ENCODE data around the gene TGFBR1. TPM values are rescaled to one million over a fixed set of nuclear protein-coding genes. Genes with fewer than 3 reads are reported as not detected.

Gene TGFBR1
- total and polyA plus RNA-seq, 2 donors (not counting 3 experiments of a cell fraction or from before 2014, with no cell fraction given) = 5.8 to 18.6 TPM

- Histone ChIP-seq H3K27ac (ENCODE audit: insufficient read depth, low read depth, low read length) (no peak overlapping the region), H4K20me1 (replicated peaks; ENCODE audit: control insufficient read depth, extremely low read depth, insufficient read depth, low read length) (no peaks in the 10 kb centered on the region), H3K4me1 (ENCODE audit: control insufficient read depth, extremely low read depth, insufficient read depth, low read length) (no peaks in the 10 kb centered on the region), H2AFZ (ENCODE audit: low read depth, low read length) (no peak overlapping the region), H3K9me1 (replicated peaks; ENCODE audit: control insufficient read depth, extremely low read depth, insufficient read depth, low read length) (no peaks in the 10 kb centered on the region), H3K4me2 (ENCODE audit: insufficient read depth, low read length) (no peak overlapping the region), H3K27me3 (ENCODE audit: control insufficient read depth in 2 of 2, insufficient read depth in 2 of 2, low read length in 2 of 2) (peaks cover 4 to 27% of the 10 kb centered on the region in 2 experiments), H3K4me3 (replicated peaks in 1 of 3; ENCODE audit: insufficient read depth in 1 of 3, low read depth in 1 of 3, low read length in 3 of 3) (no peak overlapping the region), H3K79me2 (ENCODE audit: control insufficient read depth, insufficient read depth, low read length) (no peaks in the 10 kb centered on the region), H3K9ac (replicated peaks; ENCODE audit: extremely low read depth, insufficient read depth, low read length) (no peak overlapping the region), H3K36me3 (ENCODE audit: control insufficient read depth in 2 of 2, extremely low read depth in 1 of 2, insufficient read depth in 2 of 2, low read length in 2 of 2) (no peaks in the 10 kb centered on the region), H3K9me3 (replicated peaks; ENCODE audit: control insufficient read depth, insufficient read depth, low read length) (no peaks in the 10 kb centered on the region)
- DNase-seq (ENCODE audit: low read depth, low spot score) = no peak
- no peak for FAIRE-seq
- CTCF ChIA-PET = no interaction called here
- intact Hi-C loops (cut with micrococcal nuclease) = no loop called here
- dilution Hi-C loops (cut with MboI; ENCODE audit: extremely low pct_ligation_motif_present, low sequenced_read_pairs) = no loop called here
- POLR2A ChIA-PET = no interaction called here
- TF ChIP-seq FOS (IDR thresholded peaks at IDR 0.05; ENCODE audit: borderline replicate concordance, insufficient read depth, low read length) (no peak), CTCF (IDR thresholded peaks at IDR 0.05; ENCODE audit: extremely low read depth in 1 of 2, insufficient read depth in 1 of 2, low read depth in 1 of 2, low read length in 2 of 2) (peak in 1 of 2 donors; percentile 29)
- BruUV-seq (replicated peaks) = no TSS peak
Observed at GRCh38 chr9:99192786-99193465, 88.0 kb downstream of the TGFBR1 start.

- dilution Hi-C loops (cut with MboI; ENCODE audit: extremely low pct_ligation_motif_present, low sequenced_read_pairs) = no loop called here
- Histone ChIP-seq H2AFZ (ENCODE audit: low read depth, low read length) (no peak overlapping the region), H3K9ac (replicated peaks; ENCODE audit: extremely low read depth, insufficient read depth, low read length) (no peak overlapping the region), H4K20me1 (replicated peaks; ENCODE audit: control insufficient read depth, extremely low read depth, insufficient read depth, low read length) (no peaks in the 10 kb centered on the region), H3K4me2 (ENCODE audit: insufficient read depth, low read length) (no peak overlapping the region), H3K4me1 (ENCODE audit: control insufficient read depth, extremely low read depth, insufficient read depth, low read length) (no peaks in the 10 kb centered on the region), H3K4me3 (replicated peaks in 1 of 3; ENCODE audit: insufficient read depth in 1 of 3, low read depth in 1 of 3, low read length in 3 of 3) (no peak overlapping the region), H3K27ac (ENCODE audit: insufficient read depth, low read depth, low read length) (no peak overlapping the region), H3K27me3 (ENCODE audit: control insufficient read depth in 2 of 2, insufficient read depth in 2 of 2, low read length in 2 of 2) (peaks cover 2 to 27% of the 10 kb centered on the region in 2 experiments), H3K9me1 (replicated peaks; ENCODE audit: control insufficient read depth, extremely low read depth, insufficient read depth, low read length) (no peaks in the 10 kb centered on the region), H3K9me3 (replicated peaks; ENCODE audit: control insufficient read depth, insufficient read depth, low read length) (no peaks in the 10 kb centered on the region), H3K79me2 (ENCODE audit: control insufficient read depth, insufficient read depth, low read length) (no peaks in the 10 kb centered on the region), H3K36me3 (ENCODE audit: control insufficient read depth in 2 of 2, extremely low read depth in 1 of 2, insufficient read depth in 2 of 2, low read length in 2 of 2) (no peaks in the 10 kb centered on the region)
- no peak for FAIRE-seq
- TF ChIP-seq GATA2 (IDR thresholded peaks at IDR 0.05; ENCODE audit: insufficient read depth, insufficient read length, low read depth, low read length) = no peak
- TF ChIP-seq CTCF (IDR thresholded peaks at IDR 0.05; ENCODE audit: extremely low read depth in 1 of 2, insufficient read depth in 1 of 2, low read depth in 1 of 2, low read length in 2 of 2) = no peak
- no peak for TF ChIP-seq EZH2 (IDR thresholded peaks at IDR 0.05; ENCODE audit: borderline replicate concordance, low read depth, low read length, severe bottlenecking)
- no peak for TF ChIP-seq JUN (IDR thresholded peaks at IDR 0.05; ENCODE audit: borderline replicate concordance, insufficient read depth, insufficient read length, low read depth)
- TF ChIP-seq POLR2AphosphoS5 (IDR thresholded peaks at IDR 0.05; ENCODE audit: insufficient read depth, low read depth, low read length) = no peak
- no peak for TF ChIP-seq POLR2A (IDR thresholded peaks at IDR 0.05; ENCODE audit: low read depth, low read length)
- TF ChIP-seq FOS (IDR thresholded peaks at IDR 0.05; ENCODE audit: borderline replicate concordance, insufficient read depth, low read length) = no peak
- no peak for TF ChIP-seq MYC (IDR thresholded peaks at IDR 0.05; ENCODE audit: low read depth, low read length)
- TF ChIP-seq MAX (IDR thresholded peaks at IDR 0.05; ENCODE audit: insufficient read depth, insufficient read length) = no peak
- intact Hi-C loops (cut with micrococcal nuclease) = no loop called here
- no peak for DNase-seq (ENCODE audit: low read depth, low spot score)
- ChIA-PET CTCF (no interaction called here), POLR2A (no interaction called here)
- BruUV-seq (replicated peaks) = no TSS peak
Observed at GRCh38 chr9:99193466-99193821, 88.5 kb downstream of the TGFBR1 start.
